Measurements from ENCODE around the gene C1orf53. TPM values are rescaled to one million over a fixed set of nuclear protein-coding genes. Genes with fewer than 3 reads are reported as not detected.
A peak's percentile ranks its signal among the peaks of the same experiment; 100 is the strongest.

C1orf53 gene
- total RNA-seq, 4 donors from 2014 or later = 0.94 TPM; not detected in 3

- whole genome bisulfite sequencing, 2 donors (ENCODE audit: low coverage in 1 of 2) = 3 to 10% methylated on average over 4 to 5 of the region's 5 CpGs
- ATAC-seq = no peak
- Histone ChIP-seq H3K4me1 (peaks cover 0 to 88% (median 52%) of the 10 kb centered on the region in 3 donors), H3K36me3 (no peaks in the 10 kb centered on the region), H3K27me3 (peaks cover 100% of the 10 kb centered on the region), H3K27ac (no peak overlapping the region), H3K9me3 (no peaks in the 10 kb centered on the region), H3K4me3 (no peak overlapping the region)
- no peak for TF ChIP-seq CTCF (IDR thresholded peaks at IDR 0.05)
- TF ChIP-seq POLR2A (IDR thresholded peaks at IDR 0.05) = no peak
- no peak for TF ChIP-seq EP300 (IDR thresholded peaks at IDR 0.05)
Observed at GRCh38 chr1:197914510-197914909, 12.1 kb downstream of the C1orf53 start.

GRCh38 chr1:197915260-197915861, 12.9 kb downstream of the C1orf53 start:
- Histone ChIP-seq H3K4me1 (peaks cover 0 to 91% (median 57%) of the 10 kb centered on the region in 3 donors), H3K4me3 (peak overlapping the region in 1 of 2 donors; percentile 24), H3K27me3 (peaks cover 100% of the 10 kb centered on the region), H3K27ac (no peak overlapping the region), H3K36me3 (no peaks in the 10 kb centered on the region), H3K9me3 (no peaks in the 10 kb centered on the region)
- TF ChIP-seq POLR2A (IDR thresholded peaks at IDR 0.05) (no peak), EP300 (IDR thresholded peaks at IDR 0.05) (no peak), POLR2AphosphoS5 (IDR thresholded peaks at IDR 0.05) (no peak), CTCF (IDR thresholded peaks at IDR 0.05) (no peak)
- ATAC-seq = no peak
- 2 to 6% methylated on average over 5 to 6 of the region's 7 CpGs for WGBS, 2 donors (ENCODE audit: low coverage in 1 of 2)

- peak; percentile 39 for ATAC-seq
- Histone ChIP-seq H3K4me3 (peak overlapping the region in 1 of 2 donors; percentile 24), H3K36me3 (no peaks in the 10 kb centered on the region), H3K9me3 (no peaks in the 10 kb centered on the region), H3K4me1 (peaks cover 0 to 90% (median 50%) of the 10 kb centered on the region in 3 donors), H3K27ac (no peak overlapping the region), H3K27me3 (peaks cover 100% of the 10 kb centered on the region)
- WGBS, 2 donors (ENCODE audit: low coverage in 1 of 2) = 4 to 7% methylated on average over 3 to 15 of the region's 42 CpGs
- TF ChIP-seq CTCF (IDR thresholded peaks at IDR 0.05) = peak in 3 of 4 experiments; percentile 6 to 46 (median 21)
- no peak for TF ChIP-seq EP300 (IDR thresholded peaks at IDR 0.05)
Observed at GRCh38 chr1:197915862-197916499, 13.6 kb downstream of the C1orf53 start.

GRCh38 chr1:197916500-197916983, 14.1 kb downstream of the C1orf53 start:
- H3K9me3 ChIP-seq = no peaks in the 10 kb centered on the region
- TF ChIP-seq EP300 (IDR thresholded peaks at IDR 0.05) = no peak
- no peak for TF ChIP-seq POLR2AphosphoS5 (IDR thresholded peaks at IDR 0.05)
- TF ChIP-seq POLR2A (IDR thresholded peaks at IDR 0.05) = no peak
- no peak for TF ChIP-seq CTCF (IDR thresholded peaks at IDR 0.05)
- no peak overlapping the region for H3K27ac ChIP-seq
- peaks cover 100% of the 10 kb centered on the region for H3K27me3 ChIP-seq
- H3K4me3 ChIP-seq = no peak overlapping the region
- WGBS, 2 donors (ENCODE audit: low coverage in 1 of 2) = 4 to 8% methylated on average over 3 to 11 of the region's 11 CpGs
- ATAC-seq = no peak
- H3K4me1 ChIP-seq = peaks cover 0 to 90% (median 45%) of the 10 kb centered on the region in 3 donors
- H3K36me3 ChIP-seq = no peaks in the 10 kb centered on the region

Measured in gastroesophageal sphincter (tissue), 4 donors.